ENCODE results near the gene TMPRSS4. TPM values are rescaled to one million over a fixed set of nuclear protein-coding genes. Genes with fewer than 3 reads are reported as not detected.

The TMPRSS4 gene
- total RNA-seq, 1 experiment from 2014 or later, result not detected

DNA sequence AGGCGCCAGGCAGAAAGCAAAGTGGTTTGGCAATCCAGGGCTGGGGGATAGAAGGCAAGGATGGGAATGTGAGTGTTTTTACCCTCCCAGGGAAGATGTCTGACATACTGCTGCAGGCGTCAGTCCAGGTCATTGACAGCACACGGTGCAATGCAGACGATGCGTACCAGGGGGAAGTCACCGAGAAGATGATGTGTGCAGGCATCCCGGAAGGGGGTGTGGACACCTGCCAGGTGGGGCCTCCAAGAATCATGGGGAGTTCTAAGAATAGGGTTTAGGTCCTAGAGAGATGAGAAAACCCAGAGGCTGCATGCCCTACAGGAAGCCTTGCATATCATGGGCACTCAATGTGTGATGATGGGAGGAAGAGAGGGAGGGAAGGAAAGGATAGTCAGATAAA lies 38.2 kb downstream of the TMPRSS4 start:
- H3K4me1 ChIP-seq (ENCODE audit: control insufficient read depth, insufficient read depth, low read length), result no peaks in the 10 kb centered on the region
- ATAC-seq, result no peak
- H3K27ac ChIP-seq (ENCODE audit: low read length), result no peak overlapping the region
- DNase-seq (ENCODE audit: low read depth, low spot score), result no peak
- no peaks in the 10 kb centered on the region for H3K36me3 ChIP-seq (ENCODE audit: control insufficient read depth, insufficient read depth, low read length)
- H3K4me3 ChIP-seq (ENCODE audit: low read depth in 2 of 2, low read length in 2 of 2), result no peak overlapping the region
- peaks cover 24% of the 10 kb centered on the region for H3K27me3 ChIP-seq (ENCODE audit: control insufficient read depth, insufficient read depth, low read length)
- no TSS peak for BruUV-seq (replicated peaks)
- POLR2A ChIA-PET, result no interaction called here
- H3K9me3 ChIP-seq (ENCODE audit: control insufficient read depth, insufficient read depth, low read depth, low read length), result no peaks in the 10 kb centered on the region
- CTCF ChIA-PET, result no interaction called here
- intact Hi-C loops (cut with micrococcal nuclease; ENCODE audit: unreplicated experiment) (no loop called here), in situ Hi-C loops (cut with HindIII; ENCODE audit: low pct_unique_long_range_greater_than_20kb, low sequenced_read_pairs) (no loop called here)
- no peak for TF ChIP-seq CTCF (IDR thresholded peaks at IDR 0.05)
- no peak for TF ChIP-seq POLR2AphosphoS5 (IDR thresholded peaks at IDR 0.05; ENCODE audit: low read depth, low read length)
- no peak for TF ChIP-seq SIN3A (IDR thresholded peaks at IDR 0.05; ENCODE audit: borderline replicate concordance, insufficient read depth, low read depth, low read length)
- no peak for TF ChIP-seq REST (IDR thresholded peaks at IDR 0.05; ENCODE audit: insufficient read depth in 1 of 2, low read depth in 2 of 2, low read length in 1 of 2)
- TF ChIP-seq TCF7L2 (IDR thresholded peaks at IDR 0.05; ENCODE audit: low read depth, low read length), result no peak

- in situ Hi-C loops (cut with HindIII; ENCODE audit: low pct_unique_long_range_greater_than_20kb, low sequenced_read_pairs), result no loop called here
Measured at GRCh38 chr11:118117790-118118601, 41.1 kb downstream of the TMPRSS4 start.

More at GRCh38 chr11:118117790-118118601, 41.1 kb downstream of the TMPRSS4 start:
- 0 out of 2 replicates have a peak, but pooled peaks have one; percentile 28 for ATAC-seq
- no peaks in the 10 kb centered on the region for H3K9me3 ChIP-seq (ENCODE audit: control insufficient read depth, insufficient read depth, low read depth, low read length)
- H3K4me1 ChIP-seq (ENCODE audit: control insufficient read depth, insufficient read depth, low read length), result no peaks in the 10 kb centered on the region
- no peak overlapping the region for H3K27ac ChIP-seq (ENCODE audit: low read length)
- BruUV-seq (replicated peaks), result no TSS peak
- H3K27me3 ChIP-seq (ENCODE audit: control insufficient read depth, insufficient read depth, low read length), result peaks cover 36% of the 10 kb centered on the region
- no peaks in the 10 kb centered on the region for H3K36me3 ChIP-seq (ENCODE audit: control insufficient read depth, insufficient read depth, low read length)
- ChIA-PET POLR2A (no interaction called here), CTCF (interaction anchor here (0.6 kb wide), 2 partner anchors 214 to 221 kb away, joined by 3 to 4 read pairs; no protein-coding TSS in a partner anchor)
- TF ChIP-seq POLR2AphosphoS5 (IDR thresholded peaks at IDR 0.05; ENCODE audit: low read depth, low read length) (no peak), SIN3A (IDR thresholded peaks at IDR 0.05; ENCODE audit: borderline replicate concordance, insufficient read depth, low read depth, low read length) (no peak), TCF7L2 (IDR thresholded peaks at IDR 0.05; ENCODE audit: low read depth, low read length) (no peak), CTCF (IDR thresholded peaks at IDR 0.05) (no peak), REST (IDR thresholded peaks at IDR 0.05; ENCODE audit: insufficient read depth in 1 of 2, low read depth in 2 of 2, low read length in 1 of 2) (no peak)
- intact Hi-C loops (cut with micrococcal nuclease; ENCODE audit: unreplicated experiment), result no loop called here
- no peak overlapping the region for H3K4me3 ChIP-seq (ENCODE audit: low read depth in 2 of 2, low read length in 2 of 2)
- no peak for DNase-seq (ENCODE audit: low read depth, low spot score)

All from Panc1 (cell line).